PFSK-1 (cell line): ENCODE data around the gene DGKI.

ENCODE experiments used
- FOXP2 ChIP-seq: optimal IDR thresholded peaks from 2 replicates; pipeline ENCODE3; 2011; ENCODE audit warnings: borderline replicate concordance, control low read depth, inconsistent platforms; ENCODE audit not compliant: insufficient read depth; ENCODE audit errors: extremely low read length, extremely low read depth
- POLR2AphosphoS5 ChIP-seq: IDR thresholded peaks from 2 replicates; pipeline ENCODE4 v1.6.1; 2012; ENCODE audit warnings: low read depth, mild to moderate bottlenecking, control low read depth, low read length, moderate library complexity
- REST ChIP-seq, 2 experiments: IDR thresholded peaks; 2 replicates each; pipeline versions ENCODE4 v1.6.1 to v1.8.0; 2011 to 2012; ENCODE audit warnings: low read depth in 2 of 2, low read length in 2 of 2, control low read depth in 1 of 2, inconsistent platforms in 1 of 2, mild to moderate bottlenecking in 1 of 2, moderate library complexity in 1 of 2; ENCODE audit not compliant: insufficient read depth in 1 of 2
- SIN3A ChIP-seq: IDR thresholded peaks from 2 replicates; pipeline ENCODE4 v1.6.1; 2012; ENCODE audit warnings: mild to moderate bottlenecking, low read length, moderate library complexity, borderline replicate concordance; ENCODE audit not compliant: insufficient read depth
- TAF1 ChIP-seq: IDR thresholded peaks from 2 replicates; pipeline ENCODE4 v1.6.1; 2012; ENCODE audit warnings: low read length, control low read depth, borderline replicate concordance; ENCODE audit not compliant: insufficient read depth

Gene DGKI

GRCh38 chr7:137689761-137690160 is 157.0 kb downstream of the DGKI start:
- TF ChIP-seq REST (IDR thresholded peaks at IDR 0.05; ENCODE audit: insufficient read depth in 1 of 2, low read depth in 2 of 2, low read length in 2 of 2), result no peak
- no peak for TF ChIP-seq POLR2AphosphoS5
- TF ChIP-seq TAF1, result no peak
- TF ChIP-seq SIN3A, result no peak
- no peak for TF ChIP-seq FOXP2

- no peak for TF ChIP-seq TAF1
- TF ChIP-seq REST (IDR thresholded peaks at IDR 0.05; ENCODE audit: insufficient read depth in 1 of 2, low read depth in 2 of 2, low read length in 2 of 2), result no peak
- no peak for TF ChIP-seq POLR2AphosphoS5
- no peak for TF ChIP-seq FOXP2
- TF ChIP-seq SIN3A, result no peak
These were observed 159.1 kb downstream of the DGKI start for GRCh38 chr7:137687556-137688265.

DNA sequence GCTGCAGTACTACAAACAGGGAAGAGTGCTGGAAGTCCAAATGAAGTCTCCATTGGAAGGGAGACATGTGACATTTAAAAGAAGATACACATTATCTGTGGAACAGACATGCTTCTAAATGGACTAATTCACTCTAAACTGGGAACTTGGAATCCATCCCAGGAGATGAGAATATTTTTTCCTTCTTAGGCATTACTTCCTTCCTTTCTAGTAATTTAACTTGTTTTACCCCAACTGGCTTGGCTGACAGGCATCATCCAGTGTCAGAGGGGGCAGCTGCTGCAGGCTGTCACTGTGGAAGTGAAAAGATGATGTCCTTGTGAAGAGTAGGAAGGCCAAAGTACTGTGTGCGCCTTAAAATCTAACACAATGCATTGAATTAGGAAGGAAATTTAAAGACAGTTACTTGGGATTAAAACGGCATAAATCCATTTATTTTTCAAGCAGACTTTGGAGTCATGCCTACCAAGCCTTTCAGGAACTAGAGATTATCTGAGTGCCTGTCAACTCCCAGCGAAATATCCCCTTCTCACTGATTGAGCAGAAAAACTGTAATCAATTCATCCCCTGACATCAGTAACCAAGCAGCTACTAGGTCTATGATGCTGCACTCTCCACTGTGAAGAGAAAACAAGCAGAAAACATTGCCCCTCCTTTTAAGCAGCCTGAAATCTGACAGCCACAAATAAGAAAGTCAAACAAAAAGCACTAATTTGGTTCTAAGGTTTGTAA is 161.2 kb downstream of the DGKI start:
- TF ChIP-seq SIN3A (no peak), POLR2AphosphoS5 (no peak), TAF1 (no peak), FOXP2 (no peak), REST (IDR thresholded peaks at IDR 0.05; ENCODE audit: insufficient read depth in 1 of 2, low read depth in 2 of 2, low read length in 2 of 2) (no peak)

- no peak for TF ChIP-seq POLR2AphosphoS5
- TF ChIP-seq TAF1, result no peak
These were observed 162.0 kb downstream of the DGKI start for GRCh38 chr7:137684776-137685175.

DNA sequence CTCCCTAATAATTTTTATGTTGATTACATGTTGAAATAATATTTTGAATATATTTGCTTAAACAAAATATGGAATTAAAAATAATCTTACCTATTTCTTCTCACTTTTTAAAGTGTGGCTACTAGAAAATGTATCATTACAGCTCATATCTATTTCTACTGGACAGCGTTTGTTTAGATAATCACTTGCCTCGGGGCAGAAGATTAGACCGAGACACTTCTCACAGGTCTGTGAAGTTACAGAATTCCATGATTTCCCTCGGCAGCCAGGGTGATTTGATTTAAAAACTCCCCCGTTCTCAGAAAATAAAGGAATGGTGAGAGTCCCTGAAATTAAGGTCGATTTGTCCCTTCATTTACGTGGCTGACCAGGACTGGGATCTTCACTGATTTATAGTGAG is 162.5 kb downstream of the DGKI start:
- TF ChIP-seq SIN3A (no peak), FOXP2 (no peak), TAF1 (no peak), REST (IDR thresholded peaks at IDR 0.05; ENCODE audit: insufficient read depth in 1 of 2, low read depth in 2 of 2, low read length in 2 of 2) (no peak), POLR2AphosphoS5 (no peak)
